HG02610 (cell line): ENCODE measurements around the gene FRAS1.
"Not testable (repeated sequence)": the region's sequence is repeated elsewhere in the genome, so short reads cannot be mapped to it uniquely, and the experiment has no call there.

Experiments
- ATAC-seq: cut with Tn5 transposase; IDR thresholded peaks from one replicate; pipeline ENCODE4 v1.9.1; 2021; ENCODE audit warnings: mild to moderate bottlenecking, moderate library complexity; ENCODE audit not compliant: unreplicated experiment

The FRAS1 gene

GRCh38 chr4:78057135-78057599 lies at the start of gene FRAS1:
Gene FRAS1, plus strand, starts transcription at chr4:78057323. Its CDS starts 687 bp downstream, at chr4:78058010.
- peak; percentile 23 for ATAC-seq

GRCh38 chr4:78011003-78011402 lies 46.1 kb upstream of the FRAS1 start:
- not testable (repeated sequence) for ATAC-seq

- ATAC-seq: no peak
These were observed 41.9 kb upstream of the FRAS1 start for GRCh38 chr4:78014889-78015886.

- no peak for ATAC-seq
These were observed 38.7 kb upstream of the FRAS1 start for GRCh38 chr4:78018271-78019049.

- no peak for ATAC-seq
These were observed 37.7 kb upstream of the FRAS1 start for GRCh38 chr4:78019414-78019813.

DNA sequence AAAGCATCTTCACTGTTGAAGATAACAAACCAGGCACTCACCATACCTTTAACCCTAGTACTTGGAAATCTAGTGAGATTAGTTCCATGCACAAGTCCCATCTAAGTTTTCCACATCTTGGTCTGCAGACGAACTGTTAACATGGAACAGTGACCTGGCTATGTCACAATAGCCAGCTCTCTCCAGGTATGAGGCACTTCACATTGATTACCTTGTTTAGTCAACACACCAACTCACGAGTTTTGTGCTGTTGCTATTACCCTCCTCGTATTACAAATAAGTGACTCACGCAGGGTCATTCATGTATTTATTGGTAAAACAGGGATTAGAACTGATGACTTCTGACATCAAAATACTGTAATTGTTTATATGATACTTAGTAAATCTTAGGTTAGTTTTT lies 36.4 kb upstream of the FRAS1 start:
- ATAC-seq: no peak

DNA sequence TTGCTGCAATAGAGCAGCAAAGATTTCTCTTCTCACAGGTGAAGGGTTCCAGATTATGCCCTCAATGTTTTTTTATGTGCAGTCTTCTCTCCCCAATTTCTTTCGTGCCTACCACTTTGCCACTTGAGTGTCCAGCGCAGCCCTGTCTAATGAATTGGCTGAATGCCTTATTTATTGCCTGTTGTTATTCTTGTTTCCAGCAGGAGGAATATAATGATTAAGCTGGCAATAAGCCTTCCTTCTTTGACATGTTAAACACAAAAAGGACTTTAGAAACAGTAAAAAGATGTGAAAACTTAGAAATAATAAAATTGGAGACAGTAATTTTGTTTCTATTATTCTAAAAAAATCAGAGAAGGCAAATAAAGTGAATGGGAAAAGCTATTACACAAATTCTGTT lies 34.6 kb upstream of the FRAS1 start:
- no peak for ATAC-seq

GRCh38 chr4:78024085-78024484 lies 33.0 kb upstream of the FRAS1 start:
- no peak for ATAC-seq

- no peak for ATAC-seq
These were observed 32.5 kb upstream of the FRAS1 start for GRCh38 chr4:78024576-78025091.

DNA sequence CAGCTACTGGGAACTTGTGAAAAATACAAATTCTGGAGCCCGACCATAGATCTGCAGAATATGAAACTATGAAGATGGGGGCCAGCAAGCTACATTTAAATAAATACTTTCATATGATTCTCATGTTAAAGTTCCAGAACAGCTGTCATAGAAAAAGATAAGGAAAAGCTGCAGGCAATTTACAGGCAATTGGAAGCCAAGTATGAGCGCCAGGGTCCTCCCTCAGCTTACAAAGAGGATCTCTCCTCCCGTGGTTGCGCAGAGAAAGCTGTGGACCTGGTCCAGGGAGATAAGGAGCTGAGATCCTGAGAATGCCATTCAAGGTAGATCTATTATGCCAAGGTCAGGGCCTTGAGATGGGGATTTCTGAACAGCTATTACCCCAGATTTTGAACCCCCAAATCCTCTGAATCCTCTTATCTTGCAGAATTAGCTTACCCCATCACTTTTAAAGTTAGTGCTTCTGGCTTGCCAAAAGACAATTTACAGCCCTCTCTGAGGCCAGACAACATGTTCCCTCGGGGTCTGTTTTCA lies 25.6 kb upstream of the FRAS1 start:
- no peak for ATAC-seq

GRCh38 chr4:78032446-78032845 lies 24.7 kb upstream of the FRAS1 start:
- no peak for ATAC-seq

DNA sequence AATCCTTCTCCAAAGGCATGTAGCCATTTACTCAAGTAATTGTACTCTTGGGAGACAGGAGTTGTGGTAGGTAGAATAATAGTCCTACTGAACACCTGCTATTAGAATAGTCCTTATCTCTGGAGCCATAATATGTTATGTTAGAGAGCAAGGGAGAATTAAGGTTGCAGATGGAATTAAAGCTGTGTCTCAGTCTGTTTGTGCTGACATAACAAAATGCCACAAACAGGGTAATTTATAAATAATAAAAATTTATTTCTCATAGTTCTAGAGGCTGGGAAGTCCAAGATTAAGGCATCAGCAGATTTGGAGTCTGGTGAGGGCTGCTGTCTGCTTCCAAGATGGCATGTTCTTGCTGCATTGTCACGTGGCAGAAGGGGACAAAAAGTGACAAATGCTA lies 24.2 kb upstream of the FRAS1 start:
- no peak for ATAC-seq

DNA sequence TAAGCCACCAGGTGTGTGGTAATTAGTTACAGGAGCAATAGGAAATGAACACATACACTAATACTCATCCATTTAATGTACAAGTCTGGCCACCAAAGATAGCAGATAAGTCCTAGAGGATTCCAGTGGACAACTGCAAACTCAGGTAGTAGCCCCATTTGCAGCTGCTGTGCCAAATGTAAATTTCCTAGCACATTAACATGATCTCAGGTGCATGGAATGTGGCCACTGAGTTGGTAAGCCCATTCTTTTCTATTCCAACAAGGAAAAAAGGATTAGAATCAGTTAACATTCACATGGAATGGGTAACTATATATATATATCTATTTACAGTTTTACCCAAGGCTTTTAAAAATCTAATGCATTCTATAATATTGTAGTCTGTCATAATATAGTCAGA lies 23.3 kb upstream of the FRAS1 start:
- ATAC-seq: no peak

DNA sequence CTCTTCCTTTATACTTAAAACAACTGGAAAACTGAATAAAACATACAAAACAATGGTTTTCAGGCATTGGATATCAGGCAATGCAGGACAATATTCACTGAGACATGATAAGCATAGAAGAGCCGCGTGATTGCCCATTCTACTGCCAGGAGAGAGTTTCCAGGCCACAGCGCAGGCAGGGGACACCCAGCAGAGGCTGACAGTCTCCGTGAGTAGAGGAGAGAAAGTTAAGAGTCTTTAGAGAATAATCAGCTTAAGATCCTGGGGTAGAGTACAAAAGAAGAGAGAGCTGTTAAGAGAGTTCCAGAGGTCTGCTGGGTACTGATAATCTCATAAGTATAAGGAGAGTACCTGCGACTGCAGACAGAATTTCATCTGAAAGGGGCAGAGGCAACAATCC lies 18.4 kb upstream of the FRAS1 start:
- ATAC-seq: no peak

- no peak for ATAC-seq
These were observed 17.4 kb upstream of the FRAS1 start for GRCh38 chr4:78039678-78040077.

GRCh38 chr4:78040431-78040830 lies 16.7 kb upstream of the FRAS1 start:
- ATAC-seq: no peak

- ATAC-seq: no peak
These were observed 9.8 kb upstream of the FRAS1 start for GRCh38 chr4:78047366-78047765.

DNA sequence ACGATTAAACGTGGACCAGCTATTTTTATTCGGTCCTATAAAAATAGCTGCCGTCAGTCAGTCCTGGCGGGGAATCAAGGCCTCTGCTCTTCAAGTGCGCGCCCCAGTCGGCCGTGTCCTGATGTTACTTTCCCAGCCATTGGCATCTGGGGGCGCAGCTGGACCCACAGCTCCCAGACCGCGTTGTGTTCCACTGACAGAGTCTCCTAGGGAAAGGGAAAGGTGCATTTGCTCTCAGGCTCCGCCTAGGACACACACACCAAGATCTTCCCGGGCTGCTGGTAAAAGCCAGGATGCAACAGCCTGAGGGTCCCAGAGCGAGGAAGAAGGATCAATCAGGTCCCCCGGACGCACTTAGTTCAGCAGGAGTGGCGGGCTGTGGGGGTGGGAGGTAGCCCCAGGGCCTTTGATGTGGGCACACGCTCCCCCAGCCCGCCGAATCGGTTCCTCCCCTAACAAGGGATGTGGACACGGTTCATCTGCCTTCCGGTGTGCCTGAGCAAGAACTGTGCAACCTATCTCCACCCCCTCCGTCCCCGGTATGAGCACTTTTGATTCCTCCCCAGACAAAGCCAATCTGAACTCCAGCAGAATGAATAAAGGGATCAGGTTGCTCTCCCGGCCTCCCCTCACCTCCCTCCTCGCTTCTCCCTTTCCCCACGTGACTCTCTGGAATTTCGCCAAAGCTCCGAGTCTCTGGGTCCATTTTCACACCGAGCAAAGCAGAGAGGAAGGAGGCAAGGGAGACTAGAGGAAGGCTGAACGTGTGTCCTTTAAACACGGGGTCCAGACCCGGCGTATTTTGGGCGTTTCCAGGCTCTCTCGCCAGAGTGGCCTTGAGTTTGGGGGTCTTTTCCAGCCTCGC lies 626 bp upstream of the FRAS1 start:
- ATAC-seq: peak; percentile 86

- ATAC-seq: no peak
These were observed 752 bp downstream of the FRAS1 start for GRCh38 chr4:78057600-78058550.
